ENCODE results near the gene TRAF5.

DNA sequence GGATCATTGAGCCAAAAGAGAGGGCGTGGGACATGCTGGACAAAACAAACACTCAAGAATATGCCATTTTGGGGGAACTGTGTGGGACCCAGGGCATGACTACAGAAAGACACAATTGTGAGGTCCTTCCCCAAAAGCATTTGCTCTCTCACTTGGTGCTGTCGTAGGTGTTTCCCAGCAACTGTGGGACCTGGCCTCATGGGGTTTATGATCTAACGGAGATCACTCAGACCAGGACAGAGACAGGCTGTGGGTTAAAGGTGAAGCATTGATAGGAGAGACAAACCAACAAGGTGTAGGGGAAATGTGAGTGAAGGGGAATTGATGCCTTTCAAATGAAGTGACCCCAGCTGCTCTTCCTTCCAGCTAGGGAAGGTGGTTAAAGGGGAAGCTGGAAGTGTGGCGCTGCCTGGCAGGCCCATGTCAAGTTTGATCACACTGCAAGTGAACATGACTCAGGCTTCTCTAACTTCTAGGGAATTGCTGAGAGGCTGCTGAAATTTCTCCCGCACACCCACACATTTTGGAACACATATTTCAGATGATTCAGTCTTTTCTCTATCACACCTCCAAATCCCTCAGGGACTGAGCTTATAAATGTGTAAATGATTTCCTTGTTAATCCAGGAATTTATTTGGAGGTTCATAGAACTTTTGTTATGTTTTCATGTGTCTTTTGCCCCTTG is 30.2 kb downstream of the TRAF5 start:
- TF ChIP-seq, protein P1, sequence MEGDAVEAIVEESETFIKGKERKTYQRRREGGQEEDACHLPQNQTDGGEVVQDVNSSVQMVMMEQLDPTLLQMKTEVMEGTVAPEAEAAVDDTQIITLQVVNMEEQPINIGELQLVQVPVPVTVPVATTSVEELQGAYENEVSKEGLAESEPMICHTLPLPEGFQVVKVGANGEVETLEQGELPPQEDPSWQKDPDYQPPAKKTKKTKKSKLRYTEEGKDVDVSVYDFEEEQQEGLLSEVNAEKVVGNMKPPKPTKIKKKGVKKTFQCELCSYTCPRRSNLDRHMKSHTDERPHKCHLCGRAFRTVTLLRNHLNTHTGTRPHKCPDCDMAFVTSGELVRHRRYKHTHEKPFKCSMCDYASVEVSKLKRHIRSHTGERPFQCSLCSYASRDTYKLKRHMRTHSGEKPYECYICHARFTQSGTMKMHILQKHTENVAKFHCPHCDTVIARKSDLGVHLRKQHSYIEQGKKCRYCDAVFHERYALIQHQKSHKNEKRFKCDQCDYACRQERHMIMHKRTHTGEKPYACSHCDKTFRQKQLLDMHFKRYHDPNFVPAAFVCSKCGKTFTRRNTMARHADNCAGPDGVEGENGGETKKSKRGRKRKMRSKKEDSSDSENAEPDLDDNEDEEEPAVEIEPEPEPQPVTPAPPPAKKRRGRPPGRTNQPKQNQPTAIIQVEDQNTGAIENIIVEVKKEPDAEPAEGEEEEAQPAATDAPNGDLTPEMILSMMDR (IDR thresholded peaks at IDR 0.05; ENCODE audit: low read length): no peak
- no peak for TF ChIP-seq EZH2 (optimal IDR thresholded peaks at IDR 0.05; ENCODE audit: low read depth, low read length)
